ENCODE measurements around the gene NDST1. TPM values are rescaled to one million over a fixed set of nuclear protein-coding genes. Genes with fewer than 3 reads are reported as not detected.

NDST1 gene
- total and polyA plus RNA-seq, 8 donors, result 52.2 to 100 (median 71.3) TPM

- no peak overlapping the region for H3K4me3 ChIP-seq
- no peak for DNase-seq
- peaks cover 0 to 9% of the 10 kb centered on the region in 2 donors for H3K27me3 ChIP-seq
- H3K27ac ChIP-seq, result no peak overlapping the region
- TF ChIP-seq, protein P1, sequence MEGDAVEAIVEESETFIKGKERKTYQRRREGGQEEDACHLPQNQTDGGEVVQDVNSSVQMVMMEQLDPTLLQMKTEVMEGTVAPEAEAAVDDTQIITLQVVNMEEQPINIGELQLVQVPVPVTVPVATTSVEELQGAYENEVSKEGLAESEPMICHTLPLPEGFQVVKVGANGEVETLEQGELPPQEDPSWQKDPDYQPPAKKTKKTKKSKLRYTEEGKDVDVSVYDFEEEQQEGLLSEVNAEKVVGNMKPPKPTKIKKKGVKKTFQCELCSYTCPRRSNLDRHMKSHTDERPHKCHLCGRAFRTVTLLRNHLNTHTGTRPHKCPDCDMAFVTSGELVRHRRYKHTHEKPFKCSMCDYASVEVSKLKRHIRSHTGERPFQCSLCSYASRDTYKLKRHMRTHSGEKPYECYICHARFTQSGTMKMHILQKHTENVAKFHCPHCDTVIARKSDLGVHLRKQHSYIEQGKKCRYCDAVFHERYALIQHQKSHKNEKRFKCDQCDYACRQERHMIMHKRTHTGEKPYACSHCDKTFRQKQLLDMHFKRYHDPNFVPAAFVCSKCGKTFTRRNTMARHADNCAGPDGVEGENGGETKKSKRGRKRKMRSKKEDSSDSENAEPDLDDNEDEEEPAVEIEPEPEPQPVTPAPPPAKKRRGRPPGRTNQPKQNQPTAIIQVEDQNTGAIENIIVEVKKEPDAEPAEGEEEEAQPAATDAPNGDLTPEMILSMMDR (IDR thresholded peaks at IDR 0.05), result no peak
- ATAC-seq, result no peak
- H3K4me1 ChIP-seq, result peaks cover 0 to 4% of the 10 kb centered on the region in 2 donors
- H3K9me3 ChIP-seq, result no peaks in the 10 kb centered on the region
- no peaks in the 10 kb centered on the region for H3K36me3 ChIP-seq
- intact Hi-C loops (cut with DNase I), result loop anchor here in 1 of 2 donors (10.0 kb wide), 1 partner anchor 67 kb away; the partner anchor contains the start of gene SYNPO
Observed at GRCh38 chr5:150577378-150578139, 69.6 kb downstream of the NDST1 start.

DNA sequence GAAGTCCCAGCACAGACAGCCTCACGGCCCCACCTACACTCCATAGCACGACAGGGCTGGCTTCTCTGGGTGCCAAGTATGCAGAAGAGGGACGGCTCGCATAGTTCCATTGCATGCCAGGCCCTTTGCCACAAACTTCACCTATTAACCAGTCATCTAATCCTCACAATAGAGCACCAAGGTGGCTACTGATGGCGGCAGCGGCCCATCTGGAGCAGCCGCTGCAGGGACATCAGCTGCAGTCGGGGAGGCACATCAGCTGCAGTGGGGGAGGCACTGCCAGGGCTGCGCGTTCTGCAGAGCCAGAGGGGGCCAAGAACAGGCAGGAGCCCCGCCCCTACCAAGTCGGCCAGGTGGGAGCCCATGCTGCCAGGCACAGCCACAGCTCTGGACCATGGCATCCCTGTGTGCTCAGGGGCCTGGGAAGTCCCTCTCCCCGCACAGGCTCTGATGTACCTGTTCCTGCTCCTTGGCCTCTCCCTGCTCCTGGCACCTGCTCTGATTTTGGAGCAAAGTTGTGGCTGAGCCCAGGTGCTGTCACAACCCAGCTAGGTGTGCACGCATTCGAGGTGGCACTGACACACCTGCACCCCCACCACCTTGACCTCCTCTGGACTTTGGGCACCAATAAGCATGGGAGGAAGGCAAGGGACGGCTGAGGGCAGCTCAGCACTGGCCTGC, 71.0 kb downstream of the NDST1 start:
- H3K36me3 ChIP-seq, result no peaks in the 10 kb centered on the region
- intact Hi-C loops (cut with DNase I), result loop anchor here in 1 of 2 donors (10.0 kb wide), 1 partner anchor 66 kb away; the partner anchor contains the start of gene SYNPO
- peaks cover 0 to 4% of the 10 kb centered on the region in 2 donors for H3K4me1 ChIP-seq
- H3K4me3 ChIP-seq, result no peak overlapping the region
- H3K9me3 ChIP-seq, result no peaks in the 10 kb centered on the region
- no peak overlapping the region for H3K27ac ChIP-seq
- peaks cover 0 to 9% of the 10 kb centered on the region in 2 donors for H3K27me3 ChIP-seq
- ATAC-seq (peak; percentile 52), DNase-seq (peak in 1 of 4 donors; percentile 30)
- TF ChIP-seq, protein P1 (IDR thresholded peaks at IDR 0.05), result no peak

GRCh38 chr5:150579462-150580400, 71.8 kb downstream of the NDST1 start:
- TF ChIP-seq, protein P1 (IDR thresholded peaks at IDR 0.05), result no peak
- Histone ChIP-seq H3K27ac (no peak overlapping the region), H3K27me3 (peaks cover 0 to 9% of the 10 kb centered on the region in 2 donors), H3K9me3 (no peaks in the 10 kb centered on the region), H3K36me3 (no peaks in the 10 kb centered on the region), H3K4me3 (no peak overlapping the region), H3K4me1 (peaks cover 0 to 4% of the 10 kb centered on the region in 2 donors)
- ATAC-seq (no peak), DNase-seq (peak in 1 of 4 donors; percentile 19)
- intact Hi-C loops (cut with DNase I), result loop anchor here in 1 of 2 donors (10.0 kb wide), 1 partner anchor 65 kb away; the partner anchor contains the start of gene SYNPO

- no peak overlapping the region for H3K4me3 ChIP-seq
- H3K9me3 ChIP-seq, result no peaks in the 10 kb centered on the region
- TF ChIP-seq, protein P1 (IDR thresholded peaks at IDR 0.05), result no peak
- no peak overlapping the region for H3K27ac ChIP-seq
- H3K27me3 ChIP-seq, result peaks cover 0 to 9% of the 10 kb centered on the region in 2 donors
- peaks cover 0 to 4% of the 10 kb centered on the region in 2 donors for H3K4me1 ChIP-seq
- intact Hi-C loops (cut with DNase I), result no loop called here
- ATAC-seq, result no peak
- DNase-seq, result peak in 1 of 4 donors; percentile 6
- H3K36me3 ChIP-seq, result no peaks in the 10 kb centered on the region
Observed at GRCh38 chr5:150580917-150581316, 73.0 kb downstream of the NDST1 start.
